Spleen (tissue), 7 donors: ENCODE results near the gene AP1AR.

Source experiments
- POLR2A ChIP-seq, 3 donors: fragments of 450-650 bp; IDR thresholded peaks; one replicate each; pipeline ENCODE4 v1.5.1; 2017; ENCODE audit warnings: antibody characterized with exemption in 3 of 3, mild to moderate bottlenecking in 1 of 3
- TF ChIP-seq, protein P1 (sequence below), 11 experiments: fragments of 200-600 bp in 7 of 11; fragments of 450-650 bp in 4 of 11; sonication (generic) in 4 of 11; IDR thresholded peaks in 8 of 11; conservative IDR thresholded peaks in 3 of 11; 1 replicate in 7 of 11; 2 replicates in 4 of 11; pipeline versions ENCODE4 v1.4.0 to v1.8.0; 2016 to 2021; ENCODE audit warnings: antibody characterized with exemption in 11 of 11, inconsistent platforms in 4 of 11, mild to moderate bottlenecking in 1 of 11
- donor health status: DM: no; HTN: no; CAD: no; lungs with moderate emphysema.
- donor health status: DM: no; HTN: no; CAD: no.
- donor health status: DM: no; HTN: no; CAD: no.

GRCh38 chr4:112290341-112290740 lies 58.8 kb downstream of the AP1AR start:
- TF ChIP-seq, protein P1, sequence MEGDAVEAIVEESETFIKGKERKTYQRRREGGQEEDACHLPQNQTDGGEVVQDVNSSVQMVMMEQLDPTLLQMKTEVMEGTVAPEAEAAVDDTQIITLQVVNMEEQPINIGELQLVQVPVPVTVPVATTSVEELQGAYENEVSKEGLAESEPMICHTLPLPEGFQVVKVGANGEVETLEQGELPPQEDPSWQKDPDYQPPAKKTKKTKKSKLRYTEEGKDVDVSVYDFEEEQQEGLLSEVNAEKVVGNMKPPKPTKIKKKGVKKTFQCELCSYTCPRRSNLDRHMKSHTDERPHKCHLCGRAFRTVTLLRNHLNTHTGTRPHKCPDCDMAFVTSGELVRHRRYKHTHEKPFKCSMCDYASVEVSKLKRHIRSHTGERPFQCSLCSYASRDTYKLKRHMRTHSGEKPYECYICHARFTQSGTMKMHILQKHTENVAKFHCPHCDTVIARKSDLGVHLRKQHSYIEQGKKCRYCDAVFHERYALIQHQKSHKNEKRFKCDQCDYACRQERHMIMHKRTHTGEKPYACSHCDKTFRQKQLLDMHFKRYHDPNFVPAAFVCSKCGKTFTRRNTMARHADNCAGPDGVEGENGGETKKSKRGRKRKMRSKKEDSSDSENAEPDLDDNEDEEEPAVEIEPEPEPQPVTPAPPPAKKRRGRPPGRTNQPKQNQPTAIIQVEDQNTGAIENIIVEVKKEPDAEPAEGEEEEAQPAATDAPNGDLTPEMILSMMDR (IDR thresholded peaks at IDR 0.05 in 8 of 11, conservative IDR thresholded peaks at IDR 0.05 in 3 of 11): no peak
- no peak for TF ChIP-seq POLR2A (IDR thresholded peaks at IDR 0.05)
